Aorta (tissue), 5 donors: ENCODE results near the gene SNCB. TPM values are rescaled to one million over a fixed set of nuclear protein-coding genes. Genes with fewer than 3 reads are reported as not detected.

Experiments used
- ATAC-seq: fragments of 200-7000 bp; cut with Tn5 transposase; one replicate; pipeline ENCODE4 v1.9.1; 2022; ENCODE audit warnings: moderate library complexity; ENCODE audit not compliant: low FRiP score
- DNase-seq, 2 donors: peaks; one replicate each; pipeline ENCODE4 v3.0.0-alpha.2; 2020
- H3K27ac ChIP-seq, 2 donors: one replicate each; pipeline ENCODE4 v1.5.1; 2013; ENCODE audit warnings: low read length in 2 of 2, mild to moderate bottlenecking in 2 of 2, moderate library complexity in 2 of 2, control low read depth in 1 of 2, inconsistent platforms in 1 of 2, low read depth in 1 of 2
- H3K27me3 ChIP-seq, 2 donors: one replicate each; pipeline ENCODE4 v1.6.1; 2013; ENCODE audit warnings: control low read depth in 1 of 2, low read length in 1 of 2, mild to moderate bottlenecking in 1 of 2, moderate library complexity in 1 of 2; ENCODE audit not compliant: insufficient read depth in 2 of 2, control insufficient read depth in 1 of 2
- H3K36me3 ChIP-seq, 2 donors: one replicate each; pipeline ENCODE4 v1.6.1; 2013; ENCODE audit warnings: control low read depth in 1 of 2, low read length in 1 of 2, mild to moderate bottlenecking in 1 of 2; ENCODE audit not compliant: insufficient read depth in 2 of 2, control insufficient read depth in 1 of 2
- H3K4me1 ChIP-seq, 2 donors: one replicate each; pipeline ENCODE4 v1.6.1; 2013; ENCODE audit warnings: low read length in 2 of 2, control low read depth in 1 of 2, mild to moderate bottlenecking in 1 of 2, moderate library complexity in 1 of 2; ENCODE audit not compliant: insufficient read depth in 2 of 2, control insufficient read depth in 1 of 2
- H3K4me3 ChIP-seq, 2 donors: one replicate each; pipeline ENCODE4 v1.5.1; 2013; ENCODE audit warnings: low read length in 2 of 2, control low read depth in 1 of 2, mild to moderate bottlenecking in 1 of 2
- H3K9me3 ChIP-seq: one replicate; pipeline ENCODE4 v1.6.1; 2013; ENCODE audit warnings: mild to moderate bottlenecking, low read length; ENCODE audit not compliant: control insufficient read depth
- WGBS, 2 donors: extraction: QIAGEN DNeasy Blood & Tissue Kit; methylation state at CpG; one replicate each; pipeline ENCODE4 v1.1.7; 2013; 5-methylcytosine and 5-hydroxymethylcytosine counted together
- intact Hi-C, 2 donors: fragments of 100-400 bp; cut with DNase I; formaldehyde crosslinking; loops; one replicate each; pipeline versions ENCODE4 v1.14.2 to v1.15.0; 2022
- polyA plus RNA-seq, 2 donors: library from polyadenylated mRNA; stranded (reverse); fragments of 200-250 nt; gene quantifications; one replicate each; pipeline ENCODE4 v1.2.3, GENCODE V29; 2013
- total RNA-seq, 2 donors: library from RNA; stranded (reverse); fragmentation: NEBNext Ultra II Directional; extraction: Animal tissue kit (Norgen Biotek cat#: 25700); gene quantifications; one replicate each; pipeline ENCODE4 v1.2.1, GENCODE V29; 2021
- donor health status: healthy with polysubstance abuse.
- donor health status: Bipolar disorder and iron deficiency.
- donor health status: DM: no; HTN: no; CAD: no.
- donor health status: DM: no; HTN: no; CAD: no.
- donor health status: DM: yes; HTN: yes; CAD: no.

Gene SNCB
- total and polyA plus RNA-seq, 4 donors: not detected

DNA sequence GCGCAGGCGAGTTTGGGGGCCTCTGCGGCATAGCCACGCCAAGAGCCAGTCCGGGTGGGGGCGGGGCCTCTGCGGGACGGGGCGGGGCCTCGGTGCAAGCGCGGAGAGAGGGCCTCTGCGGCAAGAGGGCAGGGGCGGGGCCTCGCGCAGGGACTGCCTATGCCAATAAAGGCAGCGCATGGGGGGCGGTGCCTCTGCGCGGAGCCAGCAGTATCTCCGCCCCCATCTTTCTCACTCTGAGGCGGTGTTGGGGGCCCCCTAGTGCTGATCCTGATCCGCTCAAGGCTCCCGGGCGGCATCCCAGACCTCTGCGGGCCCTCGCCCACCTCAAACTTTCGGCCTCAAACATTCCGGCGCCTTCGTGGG, 11.1 kb downstream of the SNCB start:
- WGBS, 2 donors: 2 to 3% methylated on average over 20 to 31 of the region's 31 CpGs
- DNase-seq (peak; percentile 74 to 84), ATAC-seq (peak; percentile 71)
- H3K27ac ChIP-seq: no peak overlapping the region
- intact Hi-C loops: no loop called here
- no peaks in the 10 kb centered on the region for H3K36me3 ChIP-seq
- no peaks in the 10 kb centered on the region for H3K4me1 ChIP-seq
- H3K4me3 ChIP-seq: no peak overlapping the region
- peaks cover 0 to 2% of the 10 kb centered on the region in 2 donors for H3K27me3 ChIP-seq
- H3K9me3 ChIP-seq: no peaks in the 10 kb centered on the region

DNA sequence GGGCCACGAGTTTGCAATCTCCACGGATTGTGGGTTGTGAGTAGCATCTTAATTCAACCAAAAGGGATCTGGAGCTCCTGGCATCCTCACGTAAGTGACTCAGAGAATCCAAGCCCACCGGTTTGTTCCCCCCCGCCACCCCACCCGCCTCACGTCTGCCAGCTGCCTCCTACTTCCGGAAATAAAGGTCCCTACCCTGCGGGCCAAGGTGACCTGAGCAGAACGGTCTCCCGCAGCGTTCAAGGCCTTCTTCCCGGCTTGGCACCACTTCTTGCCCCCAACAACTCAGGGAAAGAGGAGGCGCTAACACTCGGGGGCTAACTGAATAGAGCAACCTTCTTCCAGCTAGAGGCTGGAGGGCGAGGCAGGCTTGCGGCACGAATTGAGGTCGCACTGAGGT, 11.6 kb downstream of the SNCB start:
- Histone ChIP-seq H3K4me3 (no peak overlapping the region), H3K27ac (no peak overlapping the region)
- ATAC-seq: no peak

DNA sequence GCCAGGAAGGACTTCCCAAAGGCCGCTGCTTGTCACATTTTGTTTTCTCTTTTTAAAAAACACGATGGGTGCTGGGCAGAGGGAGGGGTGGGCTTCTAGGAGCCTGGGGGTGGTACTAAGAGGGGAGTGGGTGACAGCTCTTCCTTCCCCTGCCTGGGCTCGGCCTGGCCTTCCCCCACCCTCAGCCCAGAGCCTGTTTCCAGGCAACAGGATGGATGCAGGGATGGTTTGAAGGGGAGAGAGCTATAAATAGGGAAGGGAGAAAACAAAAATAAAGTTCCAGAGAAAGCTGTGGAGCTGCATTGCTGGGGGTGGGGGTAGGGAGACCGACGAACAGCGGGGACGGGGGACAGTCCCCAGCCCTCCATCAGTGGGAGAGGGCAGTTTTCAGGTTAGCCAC, 13.8 kb downstream of the SNCB start:
- Histone ChIP-seq H3K36me3 (no peaks in the 10 kb centered on the region), H3K9me3 (no peaks in the 10 kb centered on the region), H3K4me1 (no peaks in the 10 kb centered on the region), H3K27ac (no peak overlapping the region), H3K27me3 (no peaks in the 10 kb centered on the region), H3K4me3 (no peak overlapping the region)
- intact Hi-C loops: no loop called here
- ATAC-seq (no peak), DNase-seq (no peak)
- 38 to 42% methylated on average over 7 of the region's 7 CpGs for WGBS, 2 donors

More for the DNA sequence above, 11.6 kb downstream of the SNCB start:
- H3K27me3 ChIP-seq: peaks cover 0 to 2% of the 10 kb centered on the region in 2 donors
- 25 to 30% methylated on average over 19 of the region's 19 CpGs for WGBS, 2 donors
- H3K4me1 ChIP-seq: no peaks in the 10 kb centered on the region
- H3K36me3 ChIP-seq: no peaks in the 10 kb centered on the region
- no peaks in the 10 kb centered on the region for H3K9me3 ChIP-seq
- intact Hi-C loops: no loop called here
- DNase-seq: no peak

DNA sequence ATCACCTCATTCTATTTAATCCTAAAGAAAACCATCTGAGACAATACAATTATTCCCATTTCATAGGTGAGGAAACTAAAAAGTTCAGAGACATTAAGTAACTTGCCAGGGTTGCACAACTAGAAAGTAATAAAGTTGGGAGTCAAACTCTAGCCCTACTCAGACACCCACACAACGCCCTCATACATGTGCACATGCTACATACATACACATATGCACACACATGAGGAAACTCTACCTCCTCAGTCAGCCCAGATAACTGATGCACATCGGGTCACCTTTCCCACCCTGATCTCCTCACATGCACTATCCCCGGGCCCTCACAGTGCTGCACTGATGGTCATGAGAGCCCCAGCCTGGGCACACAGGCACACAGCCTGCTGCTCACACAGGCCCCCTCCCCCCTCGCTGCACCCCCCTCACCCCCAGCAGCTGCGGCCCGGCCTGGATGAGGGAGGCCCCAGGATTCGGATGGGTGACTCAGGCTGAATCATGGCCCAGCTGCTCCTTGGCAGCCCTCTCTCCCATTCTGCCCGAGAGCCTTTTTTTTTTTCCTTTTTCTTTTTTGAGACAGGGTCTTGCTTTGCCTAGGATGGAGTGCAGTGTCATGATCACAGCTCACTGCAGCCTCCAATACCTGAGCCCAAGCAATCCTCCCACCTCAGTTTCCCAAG, 15.4 kb downstream of the SNCB start:
- 43 to 46% methylated on average over 8 of the region's 8 CpGs for WGBS, 2 donors
- intact Hi-C loops: no loop called here
- no peaks in the 10 kb centered on the region for H3K36me3 ChIP-seq

DNA sequence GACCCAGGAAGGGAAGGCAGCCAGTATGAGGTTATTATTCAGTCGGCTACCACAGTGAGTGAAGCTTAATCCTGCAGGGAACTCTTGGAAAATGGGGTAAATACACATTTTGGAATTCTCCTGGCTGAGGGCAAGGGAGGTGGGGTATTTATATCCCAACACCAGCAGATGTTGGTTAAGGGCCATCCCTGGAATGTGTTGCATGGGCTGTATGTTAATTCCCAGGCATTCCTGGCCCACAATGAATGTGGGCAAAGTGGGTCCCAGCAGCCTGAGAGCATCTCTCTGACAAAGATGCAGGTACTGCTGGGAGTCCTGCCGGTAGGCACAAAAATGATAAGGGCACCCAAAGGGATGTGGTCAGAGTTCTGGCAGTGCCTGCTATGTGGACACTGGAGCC, 17.5 kb downstream of the SNCB start:
- no peak for DNase-seq
- WGBS, 2 donors: 51 to 72% methylated on average over 2 of the region's 2 CpGs
- intact Hi-C loops: no loop called here
- no peak overlapping the region for H3K27ac ChIP-seq
- H3K27me3 ChIP-seq: no peaks in the 10 kb centered on the region
- no peaks in the 10 kb centered on the region for H3K4me1 ChIP-seq
- no peak for ATAC-seq
- H3K36me3 ChIP-seq: no peaks in the 10 kb centered on the region
- no peaks in the 10 kb centered on the region for H3K9me3 ChIP-seq
- H3K4me3 ChIP-seq: no peak overlapping the region

More for the DNA sequence above, 15.4 kb downstream of the SNCB start:
- DNase-seq (no peak), ATAC-seq (no peak)
- no peaks in the 10 kb centered on the region for H3K4me1 ChIP-seq
- H3K4me3 ChIP-seq: no peak overlapping the region
- no peaks in the 10 kb centered on the region for H3K9me3 ChIP-seq
- no peaks in the 10 kb centered on the region for H3K27me3 ChIP-seq
- H3K27ac ChIP-seq: no peak overlapping the region

DNA sequence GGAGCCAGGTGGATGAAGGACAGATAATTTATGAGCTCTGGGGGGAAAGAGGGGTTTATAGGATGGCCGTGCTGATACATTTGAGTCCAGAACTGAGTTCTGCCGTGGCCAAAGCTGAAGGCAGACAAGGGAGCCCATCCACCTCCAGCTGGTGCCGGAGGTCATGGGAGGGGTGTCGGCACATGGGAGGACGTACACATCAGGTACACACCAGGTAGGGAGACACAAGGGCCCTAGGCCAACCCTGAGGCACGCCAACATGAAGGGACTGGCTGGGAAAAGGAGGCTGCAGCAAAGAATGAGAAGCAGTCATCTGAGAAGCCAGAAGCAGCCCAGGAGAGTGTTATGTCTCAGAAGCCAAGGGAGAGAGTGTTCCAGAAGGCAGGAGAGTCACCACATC, 18.3 kb downstream of the SNCB start:
- 82 to 87% methylated on average over 6 of the region's 6 CpGs for WGBS, 2 donors
- H3K4me3 ChIP-seq: no peak overlapping the region
- H3K9me3 ChIP-seq: no peaks in the 10 kb centered on the region
- intact Hi-C loops: no loop called here
- ATAC-seq (no peak), DNase-seq (no peak)
- H3K27me3 ChIP-seq: no peaks in the 10 kb centered on the region
- H3K4me1 ChIP-seq: no peaks in the 10 kb centered on the region
- H3K27ac ChIP-seq: no peak overlapping the region
- H3K36me3 ChIP-seq: no peaks in the 10 kb centered on the region

DNA sequence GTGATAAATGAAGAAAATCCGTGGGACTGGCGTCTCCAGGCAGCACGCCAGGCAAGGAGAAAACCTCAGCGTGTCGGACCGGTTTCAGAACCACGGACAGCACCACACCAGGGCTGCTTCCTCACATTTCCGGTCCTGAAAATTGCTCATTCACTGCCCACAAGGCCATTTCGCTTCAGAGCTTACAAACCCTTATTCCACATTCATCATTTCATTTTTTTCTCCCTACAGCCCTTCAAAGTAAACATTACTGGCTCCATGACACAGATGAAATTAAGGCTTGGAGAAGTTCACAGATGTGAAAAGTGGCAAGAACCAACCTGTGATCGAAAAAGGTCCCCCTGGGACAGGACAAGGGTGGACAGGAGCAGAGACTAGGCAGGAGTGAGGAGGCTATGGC, 18.9 kb downstream of the SNCB start:
- intact Hi-C loops: no loop called here
- ATAC-seq: no peak
- H3K36me3 ChIP-seq: no peaks in the 10 kb centered on the region
- no peaks in the 10 kb centered on the region for H3K27me3 ChIP-seq
- H3K9me3 ChIP-seq: no peaks in the 10 kb centered on the region
- peak; percentile 84 to 92 for DNase-seq
- H3K4me3 ChIP-seq: no peak overlapping the region
- WGBS, 2 donors: 10% methylated on average over 10 of the region's 10 CpGs
- no peak overlapping the region for H3K27ac ChIP-seq
- no peaks in the 10 kb centered on the region for H3K4me1 ChIP-seq

DNA sequence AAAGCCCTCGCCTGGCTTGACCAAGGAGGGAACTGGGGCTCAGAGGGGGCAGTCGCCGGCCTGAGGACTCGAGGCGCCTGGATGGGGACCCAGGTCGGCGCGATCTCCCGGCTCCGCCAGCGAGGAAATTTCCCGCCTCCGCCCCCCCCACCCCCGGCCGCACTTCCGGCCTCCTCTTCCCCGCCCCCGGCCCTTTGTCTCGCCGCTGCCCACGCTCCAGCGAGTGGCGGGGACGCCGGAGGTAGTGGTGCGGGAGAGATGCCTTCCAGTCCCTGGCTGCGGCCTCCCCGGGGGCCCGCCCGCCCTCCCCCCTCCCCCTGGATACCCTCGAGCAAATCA, 19.9 kb downstream of the SNCB start:
- Histone ChIP-seq H3K4me3 (peak overlapping the region in 1 of 2 donors; percentile 55), H3K4me1 (no peaks in the 10 kb centered on the region), H3K27me3 (no peaks in the 10 kb centered on the region), H3K27ac (no peak overlapping the region), H3K9me3 (no peaks in the 10 kb centered on the region), H3K36me3 (no peaks in the 10 kb centered on the region)
- no peak for DNase-seq
- no peak for ATAC-seq
- intact Hi-C loops: no loop called here
- WGBS, 2 donors: 3% methylated on average over 23 to 31 of the region's 31 CpGs

DNA sequence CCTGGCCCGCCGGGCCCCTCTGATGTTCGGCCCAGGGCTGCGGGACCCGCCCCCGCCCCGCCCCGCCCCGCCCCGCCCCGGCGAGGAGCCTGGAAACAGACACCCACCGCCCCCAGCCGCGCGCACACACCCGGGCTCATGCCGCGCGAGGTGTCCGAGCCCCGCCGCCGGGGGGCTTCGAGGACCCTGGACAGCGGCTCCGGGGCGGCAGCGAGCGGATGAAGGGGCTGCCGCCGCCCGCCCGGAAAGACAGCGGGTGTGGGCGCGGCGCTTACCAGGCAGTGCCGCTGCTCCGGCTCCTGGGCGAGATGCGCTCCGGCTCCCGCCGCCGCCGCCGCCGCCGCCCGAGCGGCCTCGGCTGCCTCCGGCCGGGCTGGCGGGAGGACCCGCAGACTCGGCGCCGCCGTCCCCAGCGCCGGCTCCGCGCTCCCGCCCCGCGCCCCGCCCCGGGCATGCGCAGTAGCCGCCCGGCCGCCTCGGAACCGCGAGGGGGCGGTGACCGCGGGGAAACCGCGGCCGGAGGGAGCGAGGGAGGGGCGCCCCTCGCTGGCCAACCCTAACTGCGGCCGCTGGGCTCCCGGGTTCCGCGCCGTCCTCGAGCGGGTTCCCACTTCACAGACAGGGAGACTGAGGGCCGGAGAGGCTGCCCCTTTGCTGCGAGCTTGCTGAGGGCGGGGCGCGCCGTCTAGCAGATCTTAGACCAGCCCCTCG, 20.5 kb downstream of the SNCB start, which contains the start of gene GPRIN1:
GPRIN1 (minus strand) TSS at position 433 of the 711 bp plus-strand sequence. CDS start 10,322 bp downstream, outside the sequence.
- intact Hi-C loops: no loop called here
- 0 to 1% methylated on average over 50 to 101 of the region's 101 CpGs for WGBS, 2 donors
- ATAC-seq (peak; percentile 64), DNase-seq (peak in 1 of 2 donors; percentile 85)
- Histone ChIP-seq H3K27ac (no peak within 1 kb of the TSS), H3K4me3 (peak within 1 kb of the TSS; percentile 53 to 55), H3K9me3 (no peaks in the 10 kb centered on the region), H3K36me3 (no peaks in the 10 kb centered on the region), H3K27me3 (no peaks in the 10 kb centered on the region), H3K4me1 (no peaks in the 10 kb centered on the region)
